GM18873 (cell line): ENCODE data around the gene SPNS2.

Experiments
- ATAC-seq: cut with Tn5 transposase; IDR thresholded peaks from one replicate; pipeline ENCODE4 v1.9.1; 2021; ENCODE audit warnings: mild to moderate bottlenecking, moderate library complexity, moderate number of reproducible peaks; ENCODE audit not compliant: unreplicated experiment, low FRiP score

Gene SPNS2

GRCh38 chr17:4584917-4585637 is 86.4 kb downstream of the SPNS2 start:
- ATAC-seq, result no peak

- no peak for ATAC-seq
Observed at GRCh38 chr17:4585638-4585994, 86.9 kb downstream of the SPNS2 start.

- no peak for ATAC-seq
Observed at GRCh38 chr17:4586043-4586442, 87.4 kb downstream of the SPNS2 start.

GRCh38 chr17:4587195-4587594 is 88.5 kb downstream of the SPNS2 start:
- no peak for ATAC-seq

GRCh38 chr17:4587803-4588202 is 89.1 kb downstream of the SPNS2 start:
- no peak for ATAC-seq

GRCh38 chr17:4588391-4588790 is 89.7 kb downstream of the SPNS2 start:
- ATAC-seq, result no peak
